NCI-H510A treated with DMSO at 0.1 percent for 48 hours (cell line): ENCODE results near the gene WWOX.

Experiments used
- DNase-seq: peaks from one replicate; lab custom pipeline; 2025; lab: John Stamatoyannopoulos, UW

Gene WWOX

DNA sequence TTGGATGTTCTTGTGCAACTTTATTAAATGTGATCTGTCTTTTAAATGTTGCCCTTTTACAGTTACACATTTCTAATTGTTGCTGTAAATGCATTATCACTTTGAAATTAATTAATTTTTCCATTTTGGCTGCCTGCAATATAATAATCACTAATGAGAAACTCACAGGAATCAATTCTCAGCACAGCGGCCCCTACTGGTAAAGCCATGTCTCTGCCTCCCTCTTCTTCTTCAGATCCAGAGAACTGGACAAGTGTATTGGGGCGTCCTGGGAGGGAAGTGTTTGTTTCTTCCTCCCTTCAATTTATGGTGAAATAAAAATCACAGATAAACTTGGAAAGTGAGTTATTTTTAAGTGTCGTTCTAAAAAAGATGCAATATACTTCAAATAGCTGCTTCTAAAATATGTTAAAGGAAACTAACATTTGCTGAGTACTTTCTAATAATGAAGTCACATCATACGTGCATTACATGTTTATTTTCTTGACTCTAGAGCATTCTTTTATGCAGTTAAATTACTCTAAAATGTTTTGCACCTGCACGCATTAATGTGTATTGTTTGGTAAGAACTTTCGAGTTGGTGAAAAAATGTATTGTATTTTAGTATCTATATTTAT lies 338.0 kb downstream of the WWOX start:
- DNase-seq: peak; percentile 43

DNA sequence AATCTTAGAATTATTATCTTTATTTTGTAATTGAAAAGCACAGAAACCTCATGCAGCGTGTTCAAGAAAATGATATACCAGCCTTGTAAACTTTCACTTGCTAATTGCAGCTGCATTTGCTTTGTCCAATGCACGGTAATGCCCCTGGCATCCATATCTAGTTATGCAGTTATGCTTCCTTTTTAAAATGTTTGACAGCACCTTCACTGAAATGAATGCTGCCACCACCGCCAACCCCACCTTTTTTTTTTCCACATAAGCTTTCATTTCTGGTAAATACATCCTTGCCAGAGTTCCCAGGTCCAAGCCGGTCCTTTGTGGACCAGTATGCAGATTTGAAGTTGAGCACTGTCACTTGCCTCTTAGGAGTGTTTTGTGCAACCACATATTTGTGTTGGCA lies 338.8 kb downstream of the WWOX start:
- DNase-seq: no peak

DNA sequence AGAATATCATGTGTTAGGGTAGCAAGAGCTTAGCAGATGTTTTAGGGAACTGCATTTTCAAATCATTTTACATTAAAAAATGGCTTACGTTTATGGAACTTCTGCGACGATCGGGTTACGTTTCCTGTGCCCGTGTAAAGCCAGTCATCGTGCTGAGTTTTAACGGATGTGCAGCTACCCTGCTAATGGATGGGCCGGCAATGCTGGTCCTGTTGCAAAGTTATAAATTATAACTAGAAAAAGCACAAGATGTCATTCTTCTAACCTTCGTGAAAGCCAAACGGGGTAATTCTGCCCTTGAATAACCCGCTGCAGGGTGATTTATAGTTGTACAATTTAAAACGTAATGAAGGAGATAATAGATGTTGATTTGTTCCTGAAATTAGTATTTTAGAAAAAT lies 339.2 kb downstream of the WWOX start:
- DNase-seq: no peak

DNA sequence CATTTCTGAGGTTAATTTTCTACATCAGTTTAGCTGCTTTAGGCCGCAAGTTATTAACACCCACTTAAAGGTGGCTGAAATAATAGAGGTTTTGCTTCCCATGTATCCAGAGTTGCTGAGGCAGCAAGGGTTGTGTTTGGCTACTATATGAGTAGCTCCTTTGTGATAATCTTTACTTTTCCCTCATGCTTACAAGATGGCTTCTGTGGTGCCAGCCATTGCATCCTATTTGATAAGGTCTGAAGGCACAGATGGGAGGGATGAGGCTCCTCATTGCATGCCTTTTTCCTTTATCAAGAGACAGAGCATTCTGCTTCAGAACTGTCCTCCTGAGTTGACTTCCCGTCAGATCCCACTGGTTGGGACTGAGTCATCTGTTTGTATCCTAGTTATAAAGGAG lies 340.2 kb downstream of the WWOX start:
- no peak for DNase-seq

DNA sequence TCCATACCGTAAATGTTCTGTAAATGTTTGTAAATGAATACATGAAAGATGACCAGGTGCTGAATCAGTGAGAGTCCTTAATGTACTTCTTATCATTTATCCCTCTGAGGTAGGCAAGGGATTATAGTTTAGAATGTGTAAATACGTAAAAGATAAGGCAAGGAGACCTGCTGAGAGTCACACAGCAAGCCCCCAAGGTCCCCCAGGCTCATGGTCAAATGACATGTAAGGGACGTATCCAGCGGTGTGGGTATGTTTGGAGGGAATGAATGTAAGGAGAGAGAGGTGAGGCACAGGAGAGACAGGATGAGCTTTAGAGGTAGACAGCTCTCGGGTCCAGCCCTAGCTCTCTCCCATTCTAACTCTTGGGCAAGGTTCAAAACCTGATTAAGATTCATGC lies 341.8 kb downstream of the WWOX start:
- DNase-seq: no peak

DNA sequence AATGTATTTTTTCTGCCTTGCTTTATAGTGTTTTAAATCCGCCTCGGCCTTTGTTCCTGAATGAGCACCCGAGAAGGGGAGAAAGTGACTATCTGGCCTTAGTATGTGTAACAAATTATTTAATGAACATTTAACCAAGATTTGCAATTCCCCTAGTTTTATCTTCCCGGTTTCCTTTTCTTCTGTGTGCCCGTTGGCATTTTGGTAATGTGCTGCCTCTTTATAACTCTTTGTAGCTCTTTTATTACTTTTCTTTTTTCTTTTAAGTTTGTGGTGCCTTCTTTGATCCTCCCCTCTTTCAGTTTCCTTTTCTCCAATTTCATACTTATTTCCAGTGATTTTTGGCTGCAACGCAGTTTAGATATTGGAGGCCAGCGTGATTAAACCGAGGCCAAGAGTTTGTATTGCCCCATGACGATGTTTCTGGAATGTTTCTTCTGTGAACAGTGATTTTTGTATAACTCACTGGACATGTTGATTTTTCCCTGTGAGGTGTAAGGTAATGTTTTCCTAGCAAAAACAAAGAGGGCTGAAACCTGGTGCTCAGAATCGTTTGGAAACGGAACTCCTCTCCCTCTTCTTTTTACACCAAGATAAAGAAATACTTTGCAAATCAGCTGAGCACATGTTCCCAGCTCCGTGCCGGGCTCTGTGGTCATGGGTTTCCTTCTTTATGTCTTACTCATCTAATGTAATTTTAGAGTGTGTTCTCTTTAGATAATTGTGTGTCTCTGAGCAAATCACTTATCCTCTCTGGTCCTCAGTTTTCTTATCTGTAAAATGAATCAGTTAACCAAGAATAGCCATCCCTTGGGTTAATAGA lies 344.3 kb downstream of the WWOX start:
- DNase-seq: no peak

DNA sequence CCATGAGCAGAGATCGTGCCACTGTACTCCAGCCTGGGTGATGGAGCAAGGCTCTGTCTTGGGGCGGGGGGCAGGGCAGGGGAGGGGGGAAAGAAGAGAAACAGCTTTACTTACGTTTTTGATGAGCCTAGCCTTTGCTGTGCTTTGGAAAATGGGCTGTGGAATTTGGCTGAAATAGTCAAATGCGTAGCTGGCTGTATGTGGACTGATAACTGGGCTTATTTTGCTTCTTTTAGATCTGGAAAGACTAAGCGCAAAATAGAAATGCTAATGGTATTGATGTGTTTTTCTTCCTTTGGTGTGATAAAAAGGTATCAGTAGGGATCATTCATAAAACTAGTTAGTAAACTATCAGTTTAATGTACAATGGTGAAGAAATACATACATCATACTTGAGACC lies 346.4 kb downstream of the WWOX start:
- no peak for DNase-seq

DNA sequence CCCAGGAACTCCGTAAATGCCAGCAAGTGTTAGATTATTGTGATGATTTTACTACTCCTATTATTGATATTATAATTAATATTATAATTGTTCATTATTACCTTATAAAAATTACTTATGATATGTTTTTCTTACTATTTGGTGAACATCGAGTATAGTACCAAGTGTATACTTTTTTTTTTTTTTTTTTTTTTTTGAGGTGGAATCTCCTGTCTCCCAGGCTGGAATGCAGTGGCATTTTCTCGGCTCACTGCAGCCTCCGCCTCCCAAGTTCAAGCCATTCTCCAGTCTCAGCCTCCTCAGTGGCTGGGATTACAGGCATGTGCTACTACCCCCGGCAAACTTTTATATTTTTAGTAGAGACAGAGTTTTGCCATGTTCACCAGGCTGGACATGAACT lies 347.0 kb downstream of the WWOX start:
- DNase-seq: no peak

DNA sequence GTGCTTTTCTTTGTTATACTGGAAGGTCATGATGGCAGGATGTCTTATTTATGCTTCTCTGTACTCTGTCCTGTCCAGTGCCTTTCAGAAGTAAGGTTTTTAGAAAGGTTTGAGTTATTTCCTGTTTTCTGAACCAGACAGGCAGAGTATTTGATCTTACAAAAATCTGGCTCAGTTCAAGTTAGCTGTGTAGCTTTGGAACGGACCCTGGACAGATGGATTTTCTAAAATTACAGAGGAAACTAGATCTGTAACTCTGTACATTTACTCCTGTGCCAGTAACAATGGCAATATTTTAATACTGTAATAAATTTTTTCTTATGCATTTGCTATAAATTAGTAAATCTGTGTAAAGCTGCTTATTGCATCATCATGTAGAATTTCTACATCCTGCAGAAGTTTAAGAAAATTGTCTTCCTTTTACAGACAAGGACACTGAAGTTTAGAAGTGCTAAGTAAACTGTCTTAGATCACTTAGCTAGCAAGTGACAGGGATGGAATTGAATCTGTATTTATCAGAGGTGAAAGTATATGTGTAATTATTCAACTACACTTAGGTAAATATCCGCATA lies 347.6 kb downstream of the WWOX start:
- DNase-seq: no peak

DNA sequence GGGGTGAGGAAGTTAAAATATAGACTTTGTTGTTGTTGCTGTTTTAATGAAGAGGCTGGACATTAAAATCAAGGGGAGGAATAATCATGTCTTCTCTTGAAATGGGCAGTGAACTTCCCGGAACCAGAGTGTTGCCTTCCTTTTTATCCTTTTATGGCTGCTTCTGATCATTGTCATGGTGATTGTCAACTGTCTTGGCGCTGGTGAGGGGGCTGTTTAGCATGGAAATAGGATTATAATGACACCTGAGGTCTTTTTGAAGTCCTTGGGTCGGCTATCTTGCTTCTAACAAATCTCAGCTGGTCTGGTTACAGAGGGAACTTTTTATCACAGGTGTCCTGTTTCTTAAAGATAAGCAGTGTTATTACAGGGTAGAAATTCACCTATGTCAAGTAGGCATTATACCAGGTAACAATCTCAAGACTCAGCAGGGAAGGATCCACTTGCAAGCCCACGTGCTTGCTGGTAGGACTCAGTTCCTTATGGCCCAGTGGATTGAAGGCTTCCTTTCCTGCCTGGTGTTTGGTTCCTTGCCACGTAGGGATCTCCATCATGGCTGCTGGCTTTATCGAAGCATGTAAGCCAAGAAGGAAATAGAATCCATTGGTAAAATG lies 349.3 kb downstream of the WWOX start:
- DNase-seq: no peak

DNA sequence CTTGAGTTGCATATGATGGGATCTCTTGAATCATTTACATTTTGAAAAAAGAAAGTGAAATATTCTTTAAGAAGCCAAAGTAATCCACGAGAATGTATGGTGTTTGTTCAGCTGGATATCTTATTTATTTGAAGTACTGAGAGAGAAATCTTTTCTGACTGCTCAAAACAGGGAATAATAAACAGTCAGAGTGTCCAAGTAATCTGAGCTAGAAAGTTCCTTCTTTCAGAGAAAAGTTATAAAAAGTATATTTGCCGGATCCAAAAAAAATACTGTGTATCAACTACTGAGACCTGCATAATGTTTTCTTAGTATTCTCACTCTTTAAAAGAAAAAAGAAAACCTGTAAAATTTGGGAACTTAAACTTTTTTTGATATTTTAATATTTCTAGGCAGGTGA lies 350.8 kb downstream of the WWOX start:
- no peak for DNase-seq

DNA sequence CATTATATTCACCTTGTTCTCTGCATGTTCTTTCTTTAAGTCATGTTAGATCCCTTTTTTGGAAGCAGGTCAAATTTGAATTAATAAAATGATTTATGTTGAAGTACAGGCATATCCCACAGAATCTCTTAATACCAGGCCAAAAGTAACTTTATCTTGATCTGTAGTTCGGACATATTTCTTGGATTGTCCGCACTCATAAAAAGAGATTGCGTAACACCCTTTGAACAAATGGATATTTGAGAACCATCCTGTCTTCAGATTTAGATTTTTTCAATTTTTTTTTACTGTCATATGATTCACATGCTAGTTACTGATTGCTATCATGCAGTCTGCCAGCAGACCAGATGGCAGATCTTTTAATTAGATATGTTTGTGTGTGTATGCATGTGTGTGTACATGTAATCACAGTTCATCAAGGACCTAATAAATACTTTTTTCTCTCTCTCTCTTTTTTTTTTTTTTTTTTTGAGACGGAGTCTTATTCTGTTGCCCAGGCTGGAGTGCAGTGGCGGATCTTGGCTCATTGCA lies 352.6 kb downstream of the WWOX start:
- no peak for DNase-seq

DNA sequence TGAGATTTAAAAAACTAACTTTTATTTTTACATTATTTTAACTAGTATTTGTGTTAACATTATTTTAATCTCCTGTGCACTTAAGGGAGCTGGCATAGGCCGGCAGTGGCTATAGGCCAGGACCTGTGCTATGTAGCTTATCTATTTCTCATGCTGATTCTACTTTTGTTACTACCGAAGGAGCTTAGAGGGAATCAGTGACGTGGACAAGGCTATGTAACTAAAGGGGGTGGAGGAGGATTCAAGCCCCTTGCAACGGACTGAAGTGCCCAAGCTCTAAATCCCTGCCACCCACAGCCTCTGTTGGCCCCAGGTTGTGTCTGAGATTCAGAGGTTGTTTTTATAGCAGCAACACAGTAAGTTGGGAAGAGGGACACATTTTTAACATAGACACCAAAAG lies 356.4 kb downstream of the WWOX start:
- DNase-seq: no peak

DNA sequence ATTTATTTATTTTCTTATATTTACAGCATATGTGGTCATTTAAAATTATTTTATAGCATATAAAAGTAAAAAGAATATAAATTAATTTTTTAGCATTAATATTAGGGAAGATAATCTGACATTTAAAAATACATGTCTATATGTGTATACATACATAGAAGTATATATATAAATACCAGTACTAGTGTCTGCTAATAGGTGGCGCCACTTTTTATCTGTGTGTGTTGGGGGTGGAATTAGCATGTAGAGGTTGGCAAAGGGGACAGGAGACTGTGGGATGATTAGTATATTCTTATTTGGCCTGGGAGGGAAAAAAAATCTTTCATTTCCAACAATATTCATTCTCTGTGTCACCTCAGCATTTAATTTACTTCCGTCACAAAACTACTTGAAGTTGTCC lies 359.1 kb downstream of the WWOX start:
- no peak for DNase-seq

DNA sequence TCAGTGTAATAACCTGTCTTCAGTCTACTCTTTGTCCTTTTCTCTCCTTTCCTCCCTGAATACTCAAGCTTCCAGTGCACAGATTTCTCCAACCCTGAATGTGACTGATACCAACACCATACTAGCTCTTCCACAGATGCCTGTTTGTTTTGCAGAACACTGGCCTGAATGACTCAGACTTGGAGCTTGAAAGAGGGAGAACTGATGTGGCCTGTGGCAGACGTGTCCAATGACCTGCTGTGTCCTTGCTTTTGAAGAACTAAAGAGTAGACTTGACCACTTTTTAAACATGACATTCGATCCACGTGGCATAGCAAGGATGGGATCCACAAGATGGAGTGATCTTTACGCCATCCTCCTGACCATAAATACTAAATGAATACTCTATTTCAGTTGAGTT lies 361.0 kb downstream of the WWOX start:
- DNase-seq: no peak

DNA sequence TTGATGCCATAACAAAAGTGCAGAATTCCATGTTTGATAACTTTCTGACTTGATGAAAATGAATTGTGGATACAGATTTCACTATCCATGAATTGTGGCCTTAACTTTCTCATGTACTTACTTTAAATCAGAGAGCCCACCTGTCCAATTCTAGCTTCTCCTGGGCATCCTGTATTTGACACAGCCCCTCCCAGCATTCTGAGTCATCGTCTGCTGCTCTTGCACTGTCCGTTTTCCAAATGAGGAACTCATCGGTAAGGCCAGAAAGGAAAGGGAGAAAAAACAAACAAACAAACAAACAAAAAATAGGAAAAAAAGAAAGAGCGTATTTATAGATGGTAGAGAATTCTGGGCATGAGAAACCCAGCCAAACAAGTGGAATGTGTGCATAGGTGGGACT lies 361.6 kb downstream of the WWOX start:
- no peak for DNase-seq

DNA sequence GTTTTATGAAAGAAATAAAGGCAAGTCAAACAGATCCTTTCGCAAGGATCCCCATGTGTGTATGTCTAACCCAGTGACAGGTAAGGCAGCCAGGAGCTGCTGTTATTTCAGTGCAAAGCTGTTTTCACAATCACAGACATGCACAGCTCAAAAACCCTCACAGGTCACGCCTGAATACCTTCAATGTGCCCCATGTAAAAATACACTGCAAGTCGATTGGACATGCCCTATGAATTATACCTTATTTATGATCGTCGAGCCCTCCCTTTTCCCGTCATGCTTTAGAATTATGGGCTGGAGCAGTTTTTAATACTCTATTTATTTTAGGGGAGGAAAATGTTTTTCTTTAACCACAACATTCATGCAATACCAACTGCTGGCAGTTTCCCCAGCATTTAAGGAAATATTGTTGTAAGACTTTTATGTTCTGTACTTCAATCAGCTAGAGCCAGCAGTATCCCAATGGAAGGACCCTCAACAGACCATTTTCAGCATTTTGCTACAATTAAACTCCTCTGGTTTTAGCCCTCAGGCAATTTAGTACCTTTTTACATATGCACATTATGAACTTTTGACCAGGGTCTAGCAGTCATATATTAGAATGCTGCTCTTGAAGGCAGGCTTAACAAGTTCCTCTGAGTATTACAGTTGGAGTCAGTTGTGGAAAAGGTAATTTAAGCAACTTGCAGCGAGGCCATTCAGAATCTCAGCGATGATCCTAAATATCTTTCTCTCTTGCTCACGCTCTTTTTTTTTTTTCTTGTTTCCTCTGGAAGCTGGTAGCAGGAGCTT lies 362.2 kb downstream of the WWOX start:
- peak; percentile 24 for DNase-seq

DNA sequence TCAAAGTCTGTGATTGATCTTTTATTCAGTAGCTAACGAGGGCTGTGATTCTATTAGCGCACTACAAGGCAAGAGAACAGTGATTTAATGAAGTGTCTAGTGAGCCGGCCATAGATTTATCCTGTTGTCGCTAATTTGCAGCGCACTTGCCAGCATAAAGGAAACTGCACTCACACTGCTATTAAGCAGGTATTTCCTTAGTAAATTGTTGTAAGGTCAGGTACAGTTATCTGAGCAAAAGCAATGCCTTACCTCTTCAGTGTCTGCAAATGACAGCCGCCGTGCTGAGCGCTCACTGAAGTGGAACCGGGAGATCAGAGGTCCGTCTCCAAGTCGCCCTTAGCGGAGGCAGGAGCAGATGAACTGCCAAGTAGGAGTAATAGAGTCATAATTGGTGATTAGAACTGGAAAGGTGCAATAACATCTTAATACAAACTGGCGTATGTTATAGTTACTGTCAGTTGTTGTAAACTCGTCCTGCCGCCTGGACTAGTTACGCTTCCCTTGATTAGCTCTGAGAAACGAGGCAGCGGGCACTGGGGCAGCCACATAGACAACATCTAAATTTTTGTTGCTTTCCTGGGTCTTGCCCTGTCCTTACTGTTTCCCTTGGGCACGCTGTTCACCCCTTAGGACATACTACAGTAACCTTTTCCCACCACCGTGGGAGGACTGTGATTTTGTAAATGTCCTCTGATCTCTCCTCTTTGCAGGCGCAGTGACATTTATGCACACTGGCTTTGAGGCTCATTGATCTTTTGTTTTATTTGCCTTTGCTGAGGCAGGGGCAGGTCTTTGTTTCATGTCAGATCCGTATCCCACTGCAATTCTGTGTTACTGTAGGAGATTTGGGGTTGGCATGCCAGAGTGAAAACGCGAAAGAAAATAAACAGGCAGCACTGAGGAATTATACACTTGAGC lies 363.1 kb downstream of the WWOX start:
- DNase-seq: peak; percentile 33

DNA sequence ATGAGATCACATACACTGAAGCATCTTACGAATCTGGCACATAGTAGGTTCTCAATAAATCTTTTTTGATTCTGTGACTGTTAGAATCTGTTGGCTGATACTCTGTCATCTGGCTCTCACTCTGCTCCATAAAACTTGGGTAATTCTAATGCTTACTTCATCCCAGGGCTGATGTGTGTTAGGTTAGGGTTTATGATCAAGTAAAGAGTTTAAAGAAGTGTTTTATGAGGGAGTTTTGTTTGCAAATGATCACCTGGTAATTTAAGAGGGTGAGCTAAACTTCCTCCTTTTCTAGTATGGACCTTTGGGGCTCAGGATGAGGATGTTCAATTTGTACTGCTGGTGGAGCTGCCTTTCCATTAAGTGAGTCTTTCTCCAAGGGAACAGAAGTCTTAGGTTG lies 364.1 kb downstream of the WWOX start:
- DNase-seq: no peak

DNA sequence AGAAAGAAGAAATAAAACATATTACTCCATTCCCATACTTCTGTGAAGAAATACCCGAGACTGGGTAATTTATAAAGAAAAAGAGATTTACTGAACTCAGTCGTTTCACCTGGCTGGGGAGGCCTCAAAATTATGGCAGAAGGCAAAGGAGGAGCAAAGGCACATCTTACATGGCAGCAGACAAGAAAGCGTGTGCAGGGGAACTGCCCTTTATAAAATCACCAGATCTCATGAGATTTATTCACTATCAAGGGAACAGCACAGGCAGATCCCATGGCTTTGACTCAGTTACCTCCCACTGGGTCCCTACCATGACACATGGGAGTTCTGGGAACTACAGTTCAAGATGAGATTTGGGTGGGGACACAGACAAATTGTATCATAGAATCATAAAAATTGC lies 365.4 kb downstream of the WWOX start:
- DNase-seq: no peak

DNA sequence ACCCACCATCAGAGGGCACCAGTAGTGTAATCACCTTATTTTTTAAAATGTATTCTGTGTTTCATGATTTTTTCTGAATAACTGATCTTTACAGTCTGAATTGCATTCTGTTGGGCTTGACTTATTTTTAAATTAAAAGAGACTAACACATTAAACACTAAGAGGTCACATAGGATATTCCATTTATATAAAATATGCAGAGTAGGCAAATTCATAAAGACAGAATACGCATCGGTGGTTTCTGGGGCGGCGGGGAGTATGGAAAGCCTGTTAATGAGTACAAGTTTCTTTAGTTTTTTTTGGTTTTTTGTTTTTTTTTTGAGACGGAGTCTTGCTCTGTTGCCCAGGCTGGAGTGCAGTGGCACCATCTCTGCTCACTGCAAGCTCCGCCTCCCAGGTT lies 366.3 kb downstream of the WWOX start:
- DNase-seq: no peak
